ENCODE results near the gene SLC5A6.
"Not testable (repeated sequence)": the region's sequence is repeated elsewhere in the genome, so short reads cannot be mapped to it uniquely, and the experiment has no call there.

SLC5A6 gene

DNA sequence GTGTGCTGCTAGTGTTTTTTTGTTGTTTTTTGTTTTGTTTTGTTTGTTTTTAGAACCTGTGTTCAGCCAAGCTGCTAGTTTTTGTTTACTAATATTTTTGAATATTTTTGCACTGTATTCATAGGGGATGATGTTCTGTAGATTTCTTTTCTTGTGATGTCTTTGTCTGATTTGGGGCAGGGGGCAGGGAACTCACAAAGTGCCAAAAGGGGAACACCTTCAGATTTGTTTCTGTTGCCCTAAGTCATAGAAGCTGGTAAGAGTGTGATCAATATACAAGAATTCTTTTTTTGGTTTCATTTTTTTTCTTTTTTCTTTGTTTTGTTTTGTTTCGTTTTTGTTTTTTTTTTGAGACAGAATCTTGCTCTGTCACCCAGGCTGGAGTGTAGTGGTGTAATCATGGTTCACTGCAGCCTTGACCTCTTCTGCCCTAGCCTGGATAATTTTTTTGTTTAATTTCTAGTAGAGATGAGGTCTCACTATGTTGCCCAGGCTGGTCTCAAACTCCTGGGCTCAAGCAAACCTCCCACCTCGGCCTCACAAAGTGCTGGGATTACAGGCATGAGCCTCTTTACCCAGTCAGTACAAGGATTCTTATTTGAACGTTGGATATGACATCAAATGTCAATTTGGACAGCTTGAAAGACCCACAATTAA, 32.6 kb downstream of the SLC5A6 start:
- H3K27ac ChIP-seq, result no peak overlapping the region
- TF ChIP-seq, protein P1, sequence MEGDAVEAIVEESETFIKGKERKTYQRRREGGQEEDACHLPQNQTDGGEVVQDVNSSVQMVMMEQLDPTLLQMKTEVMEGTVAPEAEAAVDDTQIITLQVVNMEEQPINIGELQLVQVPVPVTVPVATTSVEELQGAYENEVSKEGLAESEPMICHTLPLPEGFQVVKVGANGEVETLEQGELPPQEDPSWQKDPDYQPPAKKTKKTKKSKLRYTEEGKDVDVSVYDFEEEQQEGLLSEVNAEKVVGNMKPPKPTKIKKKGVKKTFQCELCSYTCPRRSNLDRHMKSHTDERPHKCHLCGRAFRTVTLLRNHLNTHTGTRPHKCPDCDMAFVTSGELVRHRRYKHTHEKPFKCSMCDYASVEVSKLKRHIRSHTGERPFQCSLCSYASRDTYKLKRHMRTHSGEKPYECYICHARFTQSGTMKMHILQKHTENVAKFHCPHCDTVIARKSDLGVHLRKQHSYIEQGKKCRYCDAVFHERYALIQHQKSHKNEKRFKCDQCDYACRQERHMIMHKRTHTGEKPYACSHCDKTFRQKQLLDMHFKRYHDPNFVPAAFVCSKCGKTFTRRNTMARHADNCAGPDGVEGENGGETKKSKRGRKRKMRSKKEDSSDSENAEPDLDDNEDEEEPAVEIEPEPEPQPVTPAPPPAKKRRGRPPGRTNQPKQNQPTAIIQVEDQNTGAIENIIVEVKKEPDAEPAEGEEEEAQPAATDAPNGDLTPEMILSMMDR (IDR thresholded peaks at IDR 0.05), result no peak
- TF ChIP-seq ZFX (IDR thresholded peaks at IDR 0.05; ENCODE audit: borderline replicate concordance), result no peak

DNA sequence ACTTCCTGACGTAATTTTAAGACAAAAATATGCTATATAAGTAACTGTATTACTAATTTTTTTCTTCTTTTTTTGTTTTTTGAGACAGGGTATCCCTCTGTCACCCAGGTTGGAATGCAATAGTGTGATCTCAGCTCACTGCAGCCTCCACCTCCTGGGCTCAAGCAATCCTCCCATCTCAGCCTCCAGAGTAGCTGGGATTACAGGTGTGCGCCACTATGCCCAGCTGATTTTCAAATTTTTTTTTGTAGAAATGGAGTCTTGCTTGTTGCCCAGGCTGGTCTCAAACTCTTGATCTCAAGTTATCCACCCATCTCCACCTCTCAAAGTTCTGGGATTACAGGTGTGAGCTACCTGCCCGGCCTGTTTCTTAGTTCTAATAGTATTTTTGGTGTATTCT, 33.6 kb downstream of the SLC5A6 start:
- no peak overlapping the region for H3K27ac ChIP-seq
- no peak for TF ChIP-seq ZFX (IDR thresholded peaks at IDR 0.05; ENCODE audit: borderline replicate concordance)
- TF ChIP-seq, protein P1 (IDR thresholded peaks at IDR 0.05), result no peak

DNA sequence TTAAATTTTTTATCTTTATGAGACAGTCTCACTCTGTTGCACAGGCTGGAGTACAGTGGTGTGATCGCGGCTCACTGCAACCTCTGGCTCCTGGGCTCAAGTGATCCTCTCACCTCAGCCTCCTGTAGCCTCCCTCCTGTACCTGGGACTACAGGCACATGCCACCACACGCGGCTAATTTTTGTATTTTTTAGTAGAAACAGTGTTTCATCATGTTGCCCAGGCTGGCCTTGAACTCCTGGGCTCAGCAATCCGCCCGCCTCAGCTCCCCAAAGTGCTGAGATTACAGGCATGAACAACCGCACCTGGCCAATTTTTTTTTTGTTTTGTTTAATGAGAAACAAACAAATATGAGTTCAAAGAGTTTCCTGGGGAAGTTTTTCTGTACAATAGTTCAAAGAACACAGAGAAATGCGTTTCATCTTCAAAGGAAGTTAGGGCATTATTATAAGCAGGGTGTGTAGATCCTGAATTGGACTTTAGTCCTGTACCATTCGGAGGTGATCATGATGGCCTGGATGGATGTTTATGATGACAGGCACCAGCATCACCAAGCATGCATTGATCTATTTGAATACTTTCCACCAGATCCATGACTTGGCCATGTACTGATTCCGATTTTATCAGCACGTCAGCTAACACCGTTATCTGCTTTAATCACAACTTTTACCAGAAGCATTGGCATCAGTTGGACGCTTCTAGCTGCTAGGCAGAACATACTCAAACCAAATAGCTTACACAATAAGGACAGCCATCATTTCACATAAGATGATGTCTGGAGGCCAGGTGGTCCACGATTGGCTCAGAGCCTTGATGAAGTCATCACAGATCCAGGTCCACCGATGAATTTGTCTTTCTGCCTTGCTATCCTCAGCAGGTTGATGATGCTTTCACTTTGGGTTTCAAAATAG, 34.4 kb downstream of the SLC5A6 start:
- no peak overlapping the region for H3K27ac ChIP-seq
- TF ChIP-seq, protein P1 (IDR thresholded peaks at IDR 0.05), result no peak
- no peak for TF ChIP-seq ZFX (IDR thresholded peaks at IDR 0.05; ENCODE audit: borderline replicate concordance)

DNA sequence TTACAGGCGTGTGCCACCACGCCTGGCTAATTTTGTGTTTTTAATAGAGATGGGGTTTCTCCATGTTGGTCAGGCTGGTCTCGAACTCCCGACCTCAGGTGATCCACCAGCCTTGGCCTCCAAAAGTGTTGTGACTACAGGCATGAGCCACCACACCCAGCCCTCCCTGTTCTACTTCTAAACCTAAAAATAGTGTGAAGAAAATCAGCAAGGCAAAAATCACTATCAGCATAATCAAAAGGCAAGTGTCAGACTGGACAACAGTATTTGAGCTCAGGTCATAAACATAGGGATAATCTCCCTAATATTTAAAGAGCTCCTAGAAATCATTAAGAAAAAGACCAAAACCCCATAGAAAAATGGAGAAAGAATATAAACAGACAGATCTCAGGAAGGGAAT, 36.3 kb downstream of the SLC5A6 start:
- H3K27ac ChIP-seq, result not testable (repeated sequence)

DNA sequence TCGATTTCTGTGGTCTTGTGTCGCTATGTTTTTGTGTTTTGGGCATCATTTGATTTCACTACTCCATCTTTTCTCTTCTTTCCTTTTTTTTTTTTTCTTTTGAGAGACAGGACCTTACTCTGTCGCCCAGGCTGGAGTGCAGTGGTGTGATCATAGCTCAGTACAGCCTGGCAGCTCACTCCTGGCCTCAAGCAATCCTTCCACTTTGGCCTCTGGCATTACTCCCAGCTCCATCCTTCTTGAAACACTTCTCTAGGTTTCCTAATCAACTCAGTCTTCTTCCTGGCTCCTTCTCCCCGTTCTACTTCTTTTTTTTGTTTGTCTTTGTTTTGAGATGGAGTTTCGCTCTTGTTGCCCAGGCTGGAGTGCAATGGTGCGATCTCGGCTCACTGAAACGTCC, 36.7 kb downstream of the SLC5A6 start:
- no peak overlapping the region for H3K27ac ChIP-seq
- TF ChIP-seq ZFX (IDR thresholded peaks at IDR 0.05; ENCODE audit: borderline replicate concordance), result no peak
- TF ChIP-seq, protein P1 (IDR thresholded peaks at IDR 0.05), result no peak

DNA sequence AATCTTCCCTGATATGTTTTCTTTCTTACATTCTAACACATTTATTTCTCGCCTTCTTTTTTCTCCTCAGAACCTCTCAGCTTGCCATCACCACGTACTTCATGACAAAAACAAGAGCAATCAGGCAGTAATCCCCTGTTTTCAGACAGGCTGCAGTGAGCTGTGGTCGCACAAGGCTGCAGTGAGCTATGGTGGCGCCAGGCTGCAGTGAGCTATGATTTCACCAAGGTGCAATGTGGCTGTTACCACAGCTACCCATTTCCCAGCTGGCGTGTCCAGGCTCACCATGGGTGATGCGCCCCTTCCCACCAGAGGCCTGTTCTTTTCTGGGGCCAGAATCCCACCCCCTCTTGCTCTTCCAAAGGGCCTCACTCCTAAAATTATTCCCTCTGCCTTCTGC, 37.4 kb downstream of the SLC5A6 start:
- TF ChIP-seq, protein P1 (IDR thresholded peaks at IDR 0.05), result no peak
- no peak overlapping the region for H3K27ac ChIP-seq

DNA sequence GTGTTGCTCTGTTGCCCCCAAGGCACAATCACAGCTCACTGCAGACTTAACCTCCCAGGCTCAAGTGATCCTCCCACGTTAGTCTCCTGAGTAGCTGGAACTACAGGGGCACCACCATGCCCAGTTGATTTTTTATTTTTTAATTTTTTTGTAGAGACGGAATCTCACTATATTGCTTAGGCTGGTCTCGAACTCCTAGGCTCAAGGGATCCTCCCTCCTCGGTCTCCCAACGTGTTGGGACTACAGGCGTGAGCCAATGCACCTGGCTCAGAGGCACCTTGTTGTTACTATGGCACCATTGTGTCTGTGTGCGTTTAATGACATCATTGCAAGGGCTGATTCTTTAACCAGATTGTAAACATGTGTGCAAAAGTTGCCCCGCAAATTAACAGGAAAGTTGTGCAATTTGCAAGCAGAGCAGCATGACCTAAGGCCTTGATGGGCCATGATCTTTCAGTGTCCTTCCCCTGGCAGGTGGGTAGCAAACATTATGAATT, 40.7 kb downstream of the SLC5A6 start:
- TF ChIP-seq, protein P1 (IDR thresholded peaks at IDR 0.05), result no peak
- TF ChIP-seq ZFX (IDR thresholded peaks at IDR 0.05; ENCODE audit: borderline replicate concordance), result no peak
- H3K27ac ChIP-seq, result no peak overlapping the region
